HG02884 (cell line): ENCODE data around the gene MELTF.
"Not testable (repeated sequence)": the region's sequence is repeated elsewhere in the genome, so short reads cannot be mapped to it uniquely, and the experiment has no call there.

ENCODE experiments used
- ATAC-seq: cut with Tn5 transposase; IDR thresholded peaks from one replicate; pipeline ENCODE4 v1.9.1; 2021; ENCODE audit warnings: mild to moderate bottlenecking, moderate library complexity; ENCODE audit not compliant: unreplicated experiment

Gene MELTF

DNA sequence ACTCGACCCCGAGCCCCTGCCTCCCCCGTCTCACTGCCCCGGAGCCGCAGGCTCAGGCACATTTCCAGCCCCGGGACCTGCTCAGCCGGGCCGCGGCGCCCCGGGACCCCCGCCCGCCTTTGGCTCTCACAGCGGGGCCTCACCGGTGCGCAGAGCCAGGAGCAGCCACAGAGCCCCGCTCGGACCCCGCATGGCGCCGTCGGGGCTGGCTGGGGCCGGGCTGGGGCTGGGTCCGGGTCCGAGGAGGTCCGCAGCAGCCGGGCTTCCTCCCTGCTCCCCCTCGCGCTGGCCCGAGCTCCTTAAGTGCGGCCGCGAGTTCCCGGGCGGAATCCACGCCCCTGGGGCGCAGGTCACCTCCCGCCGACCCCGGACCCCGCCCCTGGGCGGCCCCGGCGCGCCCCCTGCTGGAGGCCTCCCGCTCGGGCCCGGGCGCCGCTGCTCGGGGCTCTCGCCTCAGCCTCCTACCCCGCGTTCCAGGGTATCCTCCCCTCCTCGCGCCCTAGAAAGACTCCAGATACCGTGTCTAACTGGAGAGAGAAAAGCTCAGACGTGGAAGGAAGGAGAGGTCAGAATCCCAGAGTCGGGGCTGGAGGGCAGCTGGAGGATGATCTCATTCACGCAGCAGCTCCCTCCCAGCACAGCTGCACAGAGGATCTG, at the start of gene MELTF:
MELTF (minus strand) TSS at position 307 of the 657 bp plus-strand sequence; CDS start at position 192, 115 bp downstream.
- peak; percentile 80 for ATAC-seq

DNA sequence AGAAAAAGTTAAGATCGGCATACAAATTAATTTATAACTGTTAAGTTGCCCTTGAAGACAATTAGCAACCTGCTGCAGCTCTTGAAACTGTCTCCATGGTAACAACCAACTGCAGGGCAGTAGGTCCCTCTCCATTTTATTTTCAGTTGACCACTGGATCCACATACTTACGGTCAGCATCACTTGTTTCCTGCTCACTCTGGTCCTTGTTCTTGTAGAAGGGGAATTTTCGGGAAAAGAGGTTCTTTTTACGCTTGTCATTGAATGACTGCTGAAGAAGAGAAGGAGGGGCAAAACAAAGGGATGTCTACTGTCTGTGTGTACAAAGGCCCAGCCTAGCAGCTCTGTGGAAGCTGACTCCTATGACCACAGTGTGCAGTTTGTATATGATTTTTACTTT, 46.8 kb upstream of the MELTF start:
- no peak for ATAC-seq

DNA sequence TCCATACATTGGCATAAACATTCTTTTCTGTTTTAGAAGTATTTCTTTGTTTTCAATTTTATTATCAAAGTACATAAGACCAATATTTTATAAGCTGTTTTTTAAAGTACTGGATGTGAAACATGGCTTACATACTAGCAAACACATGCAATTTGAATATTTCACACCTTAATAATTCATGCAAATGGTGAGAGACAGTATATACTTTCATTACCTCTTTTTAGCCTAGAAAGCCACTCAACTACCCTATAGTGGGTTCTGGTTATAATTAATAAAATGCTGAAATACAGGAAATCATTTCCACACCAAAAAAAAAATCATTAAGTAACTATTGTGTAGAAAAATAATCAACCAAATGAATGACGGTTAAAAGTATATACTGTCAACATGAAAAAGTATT, 38.5 kb upstream of the MELTF start:
- ATAC-seq = no peak

DNA sequence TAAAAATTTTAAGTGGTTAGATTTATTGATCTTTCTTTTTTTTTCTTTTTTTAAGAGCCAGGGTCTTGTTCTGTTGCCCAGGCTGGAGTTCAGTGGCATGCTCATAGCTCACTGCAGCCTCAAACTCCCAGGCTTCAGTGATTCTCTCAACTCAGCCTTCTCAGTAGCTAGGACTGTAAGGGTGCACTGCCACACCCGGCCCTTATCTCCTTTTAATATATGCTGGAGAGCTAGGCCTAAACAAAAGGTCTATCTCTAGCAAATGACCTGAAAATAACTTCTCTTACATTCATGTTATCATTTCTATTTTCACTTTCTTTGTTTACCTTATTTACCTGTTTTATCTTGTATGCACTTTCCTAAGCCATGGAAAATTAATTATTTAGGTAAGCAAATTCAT, 35.2 kb upstream of the MELTF start:
- no peak for ATAC-seq

DNA sequence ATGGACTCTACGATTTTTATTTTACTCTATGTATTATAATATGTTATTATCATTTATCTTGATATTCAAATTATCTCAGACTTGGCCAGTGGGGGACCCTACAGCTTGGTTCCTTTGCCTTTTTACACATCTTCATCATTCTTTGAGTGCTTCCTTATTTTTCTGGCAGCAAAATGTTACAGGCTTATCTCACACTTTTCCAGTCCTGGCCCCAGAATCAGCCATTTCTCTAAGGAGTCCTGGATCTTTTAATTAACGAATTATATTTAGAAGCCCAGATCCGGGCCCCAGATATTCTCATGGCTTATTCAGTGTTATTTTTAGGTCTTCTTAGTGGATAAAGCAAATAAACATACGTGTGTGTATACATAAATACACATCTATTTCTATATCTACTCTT, 32.8 kb upstream of the MELTF start:
- ATAC-seq = no peak

DNA sequence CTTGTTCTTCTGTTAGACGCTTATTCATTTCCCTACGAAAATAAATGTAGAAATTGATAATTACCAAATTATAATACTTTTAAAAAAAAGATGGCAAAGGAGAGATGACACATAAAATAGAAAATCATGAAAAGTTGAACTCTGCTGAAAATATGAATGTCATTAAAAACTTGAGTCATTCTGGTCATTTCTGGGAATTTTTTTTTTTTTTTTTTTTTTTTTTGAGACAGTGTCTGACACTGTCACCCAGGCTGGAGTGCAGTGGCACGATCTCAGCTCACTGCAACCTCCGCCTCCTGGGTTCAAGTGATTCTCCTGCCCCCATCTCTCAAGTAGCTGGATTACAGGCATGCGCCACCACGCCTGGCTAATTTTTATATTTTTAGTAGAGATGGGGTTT, 22.0 kb upstream of the MELTF start:
- ATAC-seq = not testable (repeated sequence)

DNA sequence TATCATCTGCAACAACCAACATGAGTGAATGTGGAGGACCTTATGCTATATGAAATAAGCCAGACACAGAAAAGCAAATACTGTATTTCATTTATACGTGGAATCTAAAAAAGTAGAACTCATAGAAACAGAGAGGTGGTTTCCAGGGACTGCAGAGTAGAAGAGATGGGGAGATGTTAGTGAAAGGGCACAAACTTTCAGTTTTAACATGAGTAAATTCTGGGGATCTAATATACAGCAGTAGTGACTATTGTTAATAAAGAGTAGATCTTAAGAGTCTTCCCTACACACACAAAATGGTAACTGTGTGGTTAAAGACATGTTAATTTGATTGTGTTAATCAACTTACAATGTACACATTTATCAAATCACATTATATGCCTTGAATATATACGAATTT, 20.9 kb upstream of the MELTF start:
- peak; percentile 74 for ATAC-seq

DNA sequence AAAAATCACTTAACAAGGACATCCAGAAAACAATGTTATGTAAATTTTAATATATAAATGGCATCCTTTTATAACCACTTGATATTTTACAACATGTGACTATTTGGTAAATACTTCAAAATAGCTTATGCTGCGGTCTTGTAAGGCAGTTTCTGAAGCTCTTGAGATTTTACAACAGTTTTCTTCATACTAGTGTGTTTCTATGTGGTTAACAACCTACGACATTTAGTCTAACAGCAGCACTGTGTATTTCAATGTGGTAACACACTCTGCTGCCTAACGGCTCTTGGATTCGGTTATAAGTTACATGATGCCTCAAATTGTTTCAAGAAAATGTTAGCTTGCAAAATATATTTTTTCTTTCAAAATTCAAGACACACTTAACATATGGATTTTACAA, 12.9 kb upstream of the MELTF start:
- ATAC-seq = no peak

DNA sequence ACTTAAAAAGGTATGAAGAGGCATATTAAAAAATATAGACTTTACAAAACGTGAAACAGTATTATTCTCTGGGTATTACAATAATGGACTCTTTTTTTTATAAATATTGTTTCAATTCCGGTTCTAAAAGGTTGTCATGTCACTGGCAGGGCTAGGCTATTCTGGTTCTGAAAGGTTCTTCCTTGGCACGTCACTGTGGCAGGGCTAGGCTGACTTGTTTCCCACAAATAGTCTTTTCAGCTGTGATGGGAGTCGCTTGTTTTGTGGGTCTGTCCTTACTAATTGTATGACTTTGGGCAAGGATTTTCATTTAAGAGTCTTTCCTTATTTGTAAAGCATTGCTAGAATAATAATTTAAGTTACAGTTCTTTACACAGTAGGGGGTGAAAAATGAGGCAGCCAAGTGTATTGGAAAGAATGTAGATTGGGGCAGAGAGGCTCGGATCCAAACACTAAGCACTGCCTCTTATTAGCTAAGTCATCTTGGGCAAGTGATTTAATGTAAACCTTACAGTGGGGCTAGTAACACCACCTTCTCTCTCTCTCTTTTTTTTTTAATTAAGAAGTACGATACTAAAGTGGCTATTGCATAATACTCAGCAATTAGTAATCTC, 12.4 kb upstream of the MELTF start:
- ATAC-seq = no peak

DNA sequence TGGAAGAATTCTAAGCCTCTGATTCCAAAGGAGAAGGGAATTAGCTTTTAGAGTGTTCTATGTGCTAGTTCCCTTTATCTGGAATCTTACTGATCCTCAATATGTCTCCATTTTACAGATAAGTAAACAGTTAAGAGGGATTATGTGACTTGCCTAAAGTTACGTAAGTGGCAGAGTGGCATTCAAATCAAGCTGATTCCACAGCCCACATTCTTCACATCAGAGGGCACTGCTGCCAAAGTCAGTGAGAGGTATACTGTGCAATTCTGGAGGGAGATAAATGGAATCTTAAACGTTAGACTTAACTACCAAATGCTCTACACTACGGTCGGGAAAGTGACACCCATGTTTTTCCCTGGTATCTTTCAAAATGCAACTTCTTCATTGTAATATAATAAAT, 11.0 kb upstream of the MELTF start:
- no peak for ATAC-seq

DNA sequence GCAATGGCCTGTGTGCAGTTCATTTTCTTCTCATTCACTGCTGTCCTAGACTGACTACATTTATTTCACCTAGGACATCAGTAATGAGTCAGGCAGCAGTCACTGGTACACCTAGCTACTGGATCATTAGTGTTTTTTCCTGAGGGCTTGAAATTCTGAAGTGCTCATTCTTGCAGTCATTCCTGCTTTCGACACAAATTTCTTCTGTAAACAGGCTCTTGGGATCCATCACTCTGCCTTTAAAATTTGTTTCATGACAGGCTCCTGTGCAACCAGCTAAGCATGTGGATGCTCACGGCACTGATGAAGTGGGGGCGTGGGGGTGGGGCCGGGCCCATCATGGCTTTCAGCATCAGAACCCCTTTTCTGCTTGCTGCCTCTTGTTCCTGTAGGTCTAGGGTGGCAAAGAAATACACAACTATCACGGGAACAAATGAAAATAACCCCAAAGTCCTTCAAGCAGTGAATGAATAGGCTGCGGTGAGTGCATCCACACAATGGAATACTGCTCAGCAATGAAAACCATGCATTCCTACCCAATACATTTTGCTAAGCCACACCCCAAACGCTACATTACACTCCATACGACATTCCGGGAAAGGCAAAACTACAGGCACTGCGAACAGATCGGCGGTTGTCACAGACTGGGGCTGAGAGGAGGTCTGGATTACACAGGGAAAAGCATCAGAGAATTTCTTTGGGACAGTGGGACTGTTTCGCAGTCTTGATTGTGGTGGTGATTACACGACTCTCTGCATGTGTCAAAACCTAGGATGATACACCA, 9.3 kb upstream of the MELTF start:
- ATAC-seq = no peak

DNA sequence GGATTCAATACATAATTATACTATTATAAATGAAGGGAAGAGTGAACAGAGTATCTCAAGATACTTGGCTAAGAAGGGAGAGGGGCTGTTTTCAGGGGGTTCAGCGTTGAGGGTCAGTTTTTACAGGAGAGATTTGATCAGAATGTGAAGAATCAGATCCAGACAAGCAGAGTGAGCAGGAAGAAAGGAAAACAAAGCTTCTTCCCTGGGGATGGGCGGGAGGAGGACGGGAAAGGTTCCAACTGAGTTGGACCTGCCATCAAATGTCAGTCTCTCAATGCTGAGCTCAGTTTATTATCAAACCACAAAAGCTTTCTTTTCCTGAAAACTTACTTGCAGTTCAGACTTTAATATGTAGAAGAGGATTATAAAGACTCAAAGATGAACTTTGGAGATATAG, 6.0 kb upstream of the MELTF start:
- no peak for ATAC-seq

DNA sequence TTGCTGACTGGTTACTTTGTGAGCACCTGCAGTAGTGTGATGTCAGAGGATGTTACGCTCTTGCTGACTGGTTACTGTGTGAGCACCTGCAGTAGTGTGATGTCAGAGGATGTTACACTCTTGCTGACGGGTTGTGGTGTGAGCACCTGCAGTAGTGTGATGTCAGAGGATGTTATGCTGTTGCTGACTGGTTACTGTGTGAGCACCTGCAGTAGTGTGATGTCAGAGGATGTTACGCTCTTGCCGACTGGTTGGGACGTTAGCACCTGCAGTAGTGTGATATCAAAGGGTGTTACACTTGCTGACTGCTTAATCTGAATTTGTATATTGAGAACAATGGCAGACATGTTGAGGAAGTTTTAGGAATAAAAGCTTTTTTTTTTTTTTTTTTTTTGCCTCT, 5.2 kb upstream of the MELTF start:
- not testable (repeated sequence) for ATAC-seq

DNA sequence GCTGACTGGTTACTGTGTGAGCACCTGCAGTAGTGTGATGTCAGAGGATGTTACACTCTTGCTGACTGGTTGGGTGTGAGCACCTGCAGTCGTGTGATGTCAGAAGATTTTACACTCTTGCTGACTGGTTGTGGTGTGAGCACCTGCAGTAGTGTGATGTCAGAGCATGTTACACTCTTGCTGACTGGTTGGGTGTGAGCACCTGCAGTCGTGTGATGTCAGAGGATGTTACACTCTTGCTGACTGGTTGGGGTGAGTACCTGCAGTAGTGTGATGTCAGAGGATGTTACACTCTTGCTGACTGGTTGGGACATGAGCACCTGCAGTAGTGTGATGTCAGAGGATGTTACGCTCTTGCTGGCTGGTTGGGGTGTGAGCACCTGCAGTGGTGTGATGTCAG, 4.1 kb upstream of the MELTF start:
- ATAC-seq = not testable (repeated sequence)

DNA sequence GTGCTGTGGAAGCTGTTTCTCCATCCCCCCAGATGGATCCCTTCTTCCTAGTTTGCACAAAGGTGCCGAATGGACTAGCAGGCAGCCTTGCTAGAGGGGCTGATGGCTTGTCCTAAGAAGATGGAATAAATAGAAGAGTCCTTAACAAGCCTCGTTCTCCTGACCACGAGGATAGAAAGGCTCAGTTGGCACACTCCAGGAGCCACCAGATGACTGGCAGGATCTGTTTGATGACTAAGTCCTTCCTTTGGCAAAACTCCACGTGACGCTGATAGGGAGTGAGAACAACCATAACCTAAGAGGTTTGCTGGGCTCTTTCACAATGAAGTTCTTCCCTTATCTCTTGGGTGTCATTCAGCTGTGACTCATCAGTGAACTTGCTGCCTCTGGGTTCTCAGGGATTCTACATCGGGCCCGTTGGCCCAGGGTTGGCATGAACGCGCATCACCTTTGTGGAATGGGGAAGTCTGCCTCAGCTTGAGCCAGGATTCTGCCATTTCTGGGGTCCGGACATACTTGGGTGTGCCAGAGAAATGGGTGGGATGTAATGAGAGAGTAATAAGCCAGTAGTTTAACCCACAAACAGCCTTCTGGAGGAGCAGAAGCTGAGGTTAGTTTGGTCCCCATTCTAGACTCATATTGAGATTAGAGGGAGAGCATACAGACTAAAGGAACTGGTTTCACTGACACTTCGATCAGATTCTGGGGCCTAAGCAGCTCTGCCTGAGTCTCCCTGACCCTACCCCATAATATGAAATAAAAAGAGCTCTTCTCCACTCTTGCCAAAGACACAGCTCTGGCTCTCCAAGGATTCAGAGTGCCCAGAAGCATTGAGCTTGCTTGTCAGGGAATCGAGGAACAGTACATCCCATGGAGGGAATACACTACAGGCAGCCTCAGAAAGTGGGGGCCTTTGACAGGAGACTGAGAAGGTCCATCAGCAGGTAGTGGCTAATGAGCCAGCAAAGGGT, 2.0 kb upstream of the MELTF start:
- no peak for ATAC-seq

DNA sequence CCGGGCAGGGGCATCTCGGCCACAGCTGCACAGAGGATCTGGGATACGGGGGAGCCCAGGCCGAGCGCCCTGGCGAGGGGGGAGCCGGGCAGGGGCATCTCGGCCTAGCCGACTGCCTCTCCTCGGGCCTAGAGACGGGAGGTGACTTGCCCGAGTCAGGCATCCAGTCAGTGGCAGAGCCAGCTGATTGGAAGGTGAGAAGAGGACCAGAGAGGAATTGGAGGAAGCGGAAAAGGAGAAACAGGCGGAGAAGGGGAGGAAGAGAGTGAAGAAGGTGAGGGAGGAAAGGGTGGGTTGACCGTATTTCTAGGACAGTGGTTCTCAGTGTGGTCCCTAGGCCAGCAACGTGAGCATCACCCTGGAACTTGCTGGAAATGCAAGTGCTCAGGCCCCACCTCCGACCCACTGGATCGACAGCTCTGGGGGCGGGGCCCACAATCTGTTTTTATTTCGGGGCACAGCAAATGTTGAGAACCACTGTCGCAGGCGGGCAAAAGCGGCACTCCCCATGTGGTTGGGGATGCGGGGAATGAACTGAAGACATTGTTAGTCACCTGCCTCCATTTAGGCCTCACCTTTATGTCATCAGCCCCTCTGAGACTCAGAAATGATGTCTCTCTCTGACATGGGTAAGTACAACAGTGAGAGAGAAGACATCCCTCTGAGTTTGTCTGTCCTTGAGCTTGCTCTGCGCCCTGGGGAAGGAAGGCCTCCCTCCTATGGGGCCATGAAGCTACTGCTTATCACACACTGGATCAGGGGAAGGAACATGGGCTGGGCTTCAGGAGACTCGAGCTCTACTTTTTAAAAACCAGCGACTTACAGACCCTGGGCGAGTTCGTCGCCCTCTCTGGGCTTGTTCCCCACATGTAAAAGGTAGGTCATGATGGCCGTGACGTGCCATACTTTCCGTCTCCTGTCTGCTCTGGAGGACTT, 1.0 kb upstream of the MELTF start:
- no peak for ATAC-seq

DNA sequence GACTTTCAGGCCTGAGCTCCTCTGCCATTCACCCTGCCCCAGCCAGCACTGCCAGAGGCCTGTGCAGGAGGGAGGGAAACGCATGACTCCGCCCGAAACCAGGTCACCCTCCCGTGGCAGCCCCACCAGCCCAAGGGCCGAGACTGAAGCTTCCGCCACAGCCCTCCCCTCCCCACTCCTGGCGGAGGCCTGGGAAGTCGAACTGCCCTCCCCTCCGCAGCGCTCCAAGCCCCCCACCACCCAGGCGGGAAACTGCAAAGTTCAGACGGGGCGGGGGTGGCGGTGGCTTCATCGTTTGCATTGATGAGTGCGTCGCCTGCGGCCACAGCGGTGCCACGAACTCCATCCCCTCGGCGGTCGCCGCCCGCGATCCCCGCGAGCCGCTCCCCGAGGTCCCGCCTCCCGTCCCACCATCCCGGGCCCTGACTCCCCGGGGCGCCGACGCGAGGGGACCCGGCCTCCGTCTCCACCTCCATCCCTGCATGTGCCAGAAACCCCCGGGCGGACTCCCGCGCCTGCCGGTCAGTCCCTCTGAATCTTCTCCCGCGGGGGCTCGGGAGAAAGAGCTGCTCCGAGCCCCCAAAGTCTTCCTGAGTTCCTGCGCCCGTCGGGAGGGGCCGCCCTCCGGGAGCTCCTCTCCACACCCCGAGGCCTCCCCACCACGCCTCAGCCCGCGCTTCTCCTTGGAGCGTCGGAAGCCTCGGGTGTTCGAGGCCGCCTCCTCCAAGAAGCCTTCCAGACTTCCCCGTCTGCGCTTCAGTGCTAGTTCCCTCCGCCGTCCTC, 698 bp downstream of the MELTF start:
- peak; percentile 23 for ATAC-seq

DNA sequence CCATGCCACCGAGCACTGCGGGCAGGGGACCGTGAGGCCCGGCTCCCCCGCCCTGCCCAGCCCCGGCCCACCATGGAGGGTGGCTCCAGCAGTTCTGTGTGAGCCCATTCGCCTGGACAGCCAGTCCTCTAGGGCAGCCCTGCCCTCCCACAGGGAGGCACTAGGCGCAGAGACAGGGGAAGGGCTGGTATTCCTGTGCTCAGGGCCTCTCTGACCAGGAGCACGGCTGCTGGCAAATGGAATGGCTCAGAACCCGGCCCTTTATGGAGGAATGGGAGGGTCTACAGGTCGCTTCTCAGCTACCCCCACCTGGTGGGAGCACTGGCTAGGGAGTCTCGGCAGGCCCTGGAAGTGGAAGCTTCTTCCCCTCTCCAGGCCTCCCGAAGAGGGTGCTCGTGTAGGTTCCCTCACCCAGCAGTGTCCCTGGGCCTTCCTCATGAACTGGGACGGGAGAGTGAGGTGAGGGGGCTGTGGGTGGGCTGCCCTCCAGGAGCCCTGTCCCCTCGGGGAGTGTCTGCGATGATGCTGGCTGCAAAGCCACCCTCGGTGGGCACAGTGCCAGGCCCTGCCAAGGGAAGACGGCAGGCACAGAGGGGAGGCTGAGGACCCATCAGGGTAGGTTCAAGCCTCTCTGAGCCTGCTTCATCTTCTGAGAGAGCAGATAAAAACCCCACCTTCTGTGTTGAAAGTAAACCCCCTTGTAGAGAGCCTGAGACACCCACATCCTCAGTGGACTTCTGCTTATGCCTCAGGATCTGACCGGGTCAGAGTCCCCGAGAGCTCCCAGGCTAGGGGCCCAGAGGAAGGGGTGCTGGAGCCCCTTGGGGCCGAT, 1.5 kb downstream of the MELTF start:
- ATAC-seq = no peak
